Upper lobe of left lung (tissue), 6 donors: ENCODE results near the gene DPYD. TPM values are rescaled to one million over a fixed set of nuclear protein-coding genes. Genes with fewer than 3 reads are reported as not detected.
A peak's percentile ranks its signal among the peaks of the same experiment; 100 is the strongest.

Experiments
- ATAC-seq, 2 donors: fragments of 200-7000 bp; cut with Tn5 transposase; one replicate each; pipeline ENCODE4 v1.9.1; 2022; ENCODE audit warnings: mild to moderate bottlenecking in 2 of 2, moderate library complexity in 2 of 2; ENCODE audit not compliant: low FRiP score in 2 of 2
- DNase-seq, 2 donors: peaks; one replicate each; pipeline ENCODE4 v3.0.0-alpha.2; 2019 to 2020
- H3K27ac ChIP-seq, 4 donors: fragments of 200-600 bp; sonication (generic); one replicate each; pipeline ENCODE4 v1.5.1; 2016 to 2019
- H3K27me3 ChIP-seq, 4 donors: fragments of 200-600 bp; sonication (generic); one replicate each; pipeline ENCODE4 v1.5.1; 2017 to 2019
- H3K36me3 ChIP-seq, 4 donors: fragments of 200-600 bp; sonication (generic); one replicate each; pipeline ENCODE4 v1.5.1; 2016 to 2019
- H3K4me1 ChIP-seq, 4 donors: fragments of 200-600 bp; sonication (generic); one replicate each; pipeline ENCODE4 v1.5.1; 2018 to 2019
- H3K4me3 ChIP-seq, 4 donors: fragments of 200-600 bp; sonication (generic); one replicate each; pipeline ENCODE4 v1.5.1; 2017 to 2019; ENCODE audit warnings: mild to moderate bottlenecking in 2 of 4, moderate library complexity in 1 of 4
- H3K9me3 ChIP-seq, 4 donors: fragments of 200-600 bp; sonication (generic); one replicate each; pipeline ENCODE4 v1.5.1; 2018 to 2019
- CTCF ChIP-seq, 6 experiments: fragments of 450-650 bp in 4 of 6; fragments of 200-600 bp in 2 of 6; sonication (generic) in 2 of 6; IDR thresholded peaks; one replicate each; pipeline ENCODE4 v1.5.1; 2016 to 2019; ENCODE audit warnings: antibody characterized with exemption in 6 of 6
- EP300 ChIP-seq, 4 donors: sonication (generic); formaldehyde crosslinking; IDR thresholded peaks; one replicate each; pipeline ENCODE4 v1.5.1; 2017; ENCODE audit warnings: antibody characterized with exemption in 4 of 4, control low read depth in 2 of 4
- POLR2A ChIP-seq, 4 donors: fragments of 450-650 bp; IDR thresholded peaks; one replicate each; pipeline ENCODE4 v1.5.1; 2016 to 2017; ENCODE audit warnings: antibody characterized with exemption in 4 of 4, mild to moderate bottlenecking in 2 of 4
- POLR2AphosphoS5 ChIP-seq, 2 donors: sonication (generic); formaldehyde crosslinking; IDR thresholded peaks; one replicate each; pipeline ENCODE4 v1.5.1; 2017; ENCODE audit warnings: antibody characterized with exemption in 2 of 2
- WGBS, 2 donors: methylation state at CpG; one replicate each; pipeline ENCODE4 v1.1.5; 2017 to 2018; 5-methylcytosine and 5-hydroxymethylcytosine counted together
- total RNA-seq, 6 donors: library from RNA; depleted of rRNA in 4 of 6; stranded (reverse); fragments of >200 nt in 4 of 6; gene quantifications; one replicate each; pipeline versions ENCODE4 v1.1.0 to v1.2.1, GENCODE V29; 2016 to 2021
- donor health status: DM: no; HTN: no; CAD: no; lungs with moderate emphysema.
- donor health status: DM: no; HTN: yes; CAD: no; lungs with severe emphysema.

The DPYD gene
- total RNA-seq, 6 donors from 2014 or later: 60.9 to 106 (median 79.7) TPM

DNA sequence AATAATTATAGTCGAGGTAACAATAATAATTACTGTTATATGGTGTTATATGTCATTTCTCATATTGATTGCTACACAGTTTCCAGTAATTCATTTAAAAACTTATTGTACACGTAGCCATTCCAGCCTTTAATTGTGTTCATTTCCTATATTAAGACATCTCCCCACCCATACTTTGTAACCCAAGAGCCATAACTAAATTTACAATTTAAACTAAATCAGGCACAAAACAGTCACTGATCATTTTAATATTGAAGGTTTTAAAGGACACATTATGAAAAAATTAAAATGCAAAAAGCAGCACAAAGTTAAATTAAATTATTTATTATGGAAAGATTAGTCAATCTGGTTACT is 487.0 kb downstream of the DPYD start:
- TF ChIP-seq POLR2A (IDR thresholded peaks at IDR 0.05): no peak
- TF ChIP-seq EP300 (IDR thresholded peaks at IDR 0.05): no peak
- TF ChIP-seq CTCF (IDR thresholded peaks at IDR 0.05): no peak
- no peak for TF ChIP-seq POLR2AphosphoS5 (IDR thresholded peaks at IDR 0.05)
- 51 to 66% methylated on average over 2 of the region's 2 CpGs for WGBS, 2 donors
- Histone ChIP-seq H3K27me3 (no peaks in the 10 kb centered on the region), H3K27ac (no peak overlapping the region), H3K36me3 (no peaks in the 10 kb centered on the region), H3K4me3 (no peak overlapping the region), H3K9me3 (no peaks in the 10 kb centered on the region), H3K4me1 (peaks cover 0 to 8% (median 0%) of the 10 kb centered on the region in 4 donors)
- ATAC-seq (no peak), DNase-seq (no peak)

GRCh38 chr1:97433094-97433823 is 487.6 kb downstream of the DPYD start:
- no peaks in the 10 kb centered on the region for H3K27me3 ChIP-seq
- no peaks in the 10 kb centered on the region for H3K36me3 ChIP-seq
- no peak overlapping the region for H3K4me3 ChIP-seq
- H3K27ac ChIP-seq: no peak overlapping the region
- 97% methylated on average over 2 of the region's 2 CpGs for WGBS, 2 donors
- no peak for DNase-seq
- peaks cover 0 to 8% (median 0%) of the 10 kb centered on the region in 4 donors for H3K4me1 ChIP-seq
- TF ChIP-seq CTCF (IDR thresholded peaks at IDR 0.05): no peak
- TF ChIP-seq POLR2AphosphoS5 (IDR thresholded peaks at IDR 0.05): no peak
- no peak for TF ChIP-seq POLR2A (IDR thresholded peaks at IDR 0.05)
- no peak for TF ChIP-seq EP300 (IDR thresholded peaks at IDR 0.05)
- ATAC-seq: peak in 1 of 2 donors; percentile 75
- H3K9me3 ChIP-seq: no peaks in the 10 kb centered on the region

DNA sequence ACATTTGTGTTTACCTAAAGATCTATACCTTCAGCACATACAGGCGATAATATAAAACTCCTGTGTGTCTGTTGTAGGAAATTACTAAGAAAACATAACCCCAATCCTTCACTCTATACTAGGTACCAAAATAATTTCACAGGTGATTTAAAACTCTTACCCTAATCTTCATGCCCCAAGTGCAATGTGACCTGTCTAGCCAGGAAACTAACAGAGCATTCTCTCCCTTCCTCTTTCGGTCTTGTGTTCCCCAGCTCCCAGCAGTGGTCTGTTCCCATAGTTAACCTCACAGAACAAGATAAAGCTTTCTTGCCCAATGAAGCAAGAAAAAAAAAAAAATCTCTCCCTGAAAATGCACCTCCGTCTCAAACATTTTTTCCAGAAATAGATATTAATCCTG is 493.5 kb downstream of the DPYD start:
- H3K4me3 ChIP-seq: no peak overlapping the region
- H3K9me3 ChIP-seq: no peaks in the 10 kb centered on the region
- no peak for DNase-seq
- TF ChIP-seq POLR2A (IDR thresholded peaks at IDR 0.05): no peak
- no peak for TF ChIP-seq CTCF (IDR thresholded peaks at IDR 0.05)
- TF ChIP-seq EP300 (IDR thresholded peaks at IDR 0.05): no peak
- TF ChIP-seq POLR2AphosphoS5 (IDR thresholded peaks at IDR 0.05): no peak
- no peaks in the 10 kb centered on the region for H3K36me3 ChIP-seq
- H3K27me3 ChIP-seq: no peaks in the 10 kb centered on the region
- no peak overlapping the region for H3K27ac ChIP-seq
- no peaks in the 10 kb centered on the region for H3K4me1 ChIP-seq
- no peak for ATAC-seq
- WGBS, 2 donors: 94% methylated on average over 3 of the region's 3 CpGs

- no peak for TF ChIP-seq POLR2A (IDR thresholded peaks at IDR 0.05)
- TF ChIP-seq EP300 (IDR thresholded peaks at IDR 0.05): no peak
- TF ChIP-seq POLR2AphosphoS5 (IDR thresholded peaks at IDR 0.05): no peak
- no peak for DNase-seq
- no peak for ATAC-seq
- Histone ChIP-seq H3K9me3 (no peaks in the 10 kb centered on the region), H3K27ac (no peak overlapping the region), H3K4me1 (no peaks in the 10 kb centered on the region), H3K4me3 (no peak overlapping the region), H3K36me3 (no peaks in the 10 kb centered on the region), H3K27me3 (no peaks in the 10 kb centered on the region)
- 87 to 90% methylated on average over 1 of the region's 1 CpG for WGBS, 2 donors
Measured at GRCh38 chr1:97424209-97424608, 496.6 kb downstream of the DPYD start.

DNA sequence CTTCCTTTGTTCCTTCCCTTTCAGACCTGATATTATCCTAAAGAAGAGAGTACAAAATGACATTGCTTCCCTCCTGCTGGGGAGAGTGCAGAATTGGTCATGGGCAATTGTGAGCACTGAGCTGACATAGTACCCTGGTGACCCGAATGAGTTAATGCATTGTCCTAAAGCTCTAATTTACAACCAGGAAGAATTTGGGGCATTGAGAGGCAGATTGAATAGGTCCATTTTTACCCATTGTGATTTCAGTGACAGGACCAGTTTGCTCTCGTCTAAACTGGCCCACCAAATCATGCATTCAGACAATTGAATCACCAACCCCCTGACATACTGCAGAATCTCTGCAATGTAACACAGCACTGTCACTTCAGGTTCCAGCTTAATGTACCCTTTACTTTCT is 497.4 kb downstream of the DPYD start:
- Histone ChIP-seq H3K27ac (no peak overlapping the region), H3K36me3 (no peaks in the 10 kb centered on the region), H3K4me1 (no peaks in the 10 kb centered on the region), H3K4me3 (no peak overlapping the region), H3K27me3 (no peaks in the 10 kb centered on the region), H3K9me3 (no peaks in the 10 kb centered on the region)
- TF ChIP-seq POLR2AphosphoS5 (IDR thresholded peaks at IDR 0.05) (no peak), CTCF (IDR thresholded peaks at IDR 0.05) (no peak), POLR2A (IDR thresholded peaks at IDR 0.05) (no peak), EP300 (IDR thresholded peaks at IDR 0.05) (no peak)
- ATAC-seq (no peak), DNase-seq (no peak)
- WGBS, 2 donors: 91 to 93% methylated on average over 2 of the region's 2 CpGs
